Measurements from ENCODE around the gene MFGE8.

DNA sequence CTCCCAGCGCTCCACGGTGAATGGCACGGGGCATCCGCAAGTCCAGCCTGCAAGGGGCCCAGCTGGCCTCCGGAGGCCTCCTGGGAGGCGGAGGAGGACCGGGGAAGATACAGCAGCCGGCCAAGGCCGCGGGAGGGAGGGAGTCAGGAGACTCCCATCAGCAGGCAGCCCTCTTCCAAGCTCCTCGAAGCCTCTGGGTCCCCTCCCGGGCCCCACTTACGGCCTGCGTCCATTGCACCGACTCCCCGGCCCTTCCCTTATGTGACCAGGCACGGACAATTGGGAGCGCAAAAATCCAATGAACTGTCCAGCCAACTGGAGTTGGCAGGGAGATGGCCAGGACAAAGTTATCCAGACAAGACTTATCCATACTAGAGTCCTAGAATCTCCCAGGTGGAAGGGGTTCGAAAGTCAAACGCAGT lies 668 bp downstream of the MFGE8 start:
- TF ChIP-seq ELF4 (IDR thresholded peaks at IDR 0.05) (no peak), SP1 (IDR thresholded peaks at IDR 0.05) (no peak), BHLHE40 (IDR thresholded peaks at IDR 0.05; ENCODE audit: borderline replicate concordance) (no peak)
